ENCODE measurements around the gene NEK11.

Gene NEK11

DNA sequence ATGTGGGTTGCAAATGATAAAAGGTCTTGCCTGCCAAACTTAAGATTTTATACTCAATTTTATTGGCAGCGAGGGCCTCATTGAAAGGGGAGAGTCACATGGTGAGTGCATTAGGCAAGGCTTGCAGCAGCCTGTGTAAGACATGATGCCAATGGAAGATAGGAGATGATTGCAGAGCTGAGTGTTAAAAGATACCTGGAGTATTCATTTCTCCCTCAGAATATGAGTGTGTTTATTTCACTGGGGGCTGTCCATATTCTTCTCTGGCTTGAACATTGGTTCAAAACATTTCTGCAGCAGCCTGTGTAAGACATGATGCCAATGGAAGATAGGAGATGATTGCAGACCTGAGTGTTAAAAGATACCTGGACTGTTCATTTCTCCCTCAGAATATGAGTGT is 189.7 kb downstream of the NEK11 start:
- no peaks in the 10 kb centered on the region for H3K27me3 Mint-ChIP-seq
- no peak overlapping the region for H3K27ac Mint-ChIP-seq
- no peak overlapping the region for H3K4me3 Mint-ChIP-seq
- peaks cover 7% of the 10 kb centered on the region for H3K36me3 Mint-ChIP-seq
- no peaks in the 10 kb centered on the region for H3K9me3 Mint-ChIP-seq (ENCODE audit: low read depth)
- H3K4me1 Mint-ChIP-seq (ENCODE audit: low read depth), result no peaks in the 10 kb centered on the region

- H3K4me3 Mint-ChIP-seq, result no peak overlapping the region
- peaks cover 4% of the 10 kb centered on the region for H3K36me3 Mint-ChIP-seq
- no peaks in the 10 kb centered on the region for H3K27me3 Mint-ChIP-seq
- no peaks in the 10 kb centered on the region for H3K9me3 Mint-ChIP-seq (ENCODE audit: low read depth)
- H3K27ac Mint-ChIP-seq, result no peak overlapping the region
- no peaks in the 10 kb centered on the region for H3K4me1 Mint-ChIP-seq (ENCODE audit: low read depth)
These were observed 190.1 kb downstream of the NEK11 start for GRCh38 chr3:131216801-131217200.

DNA sequence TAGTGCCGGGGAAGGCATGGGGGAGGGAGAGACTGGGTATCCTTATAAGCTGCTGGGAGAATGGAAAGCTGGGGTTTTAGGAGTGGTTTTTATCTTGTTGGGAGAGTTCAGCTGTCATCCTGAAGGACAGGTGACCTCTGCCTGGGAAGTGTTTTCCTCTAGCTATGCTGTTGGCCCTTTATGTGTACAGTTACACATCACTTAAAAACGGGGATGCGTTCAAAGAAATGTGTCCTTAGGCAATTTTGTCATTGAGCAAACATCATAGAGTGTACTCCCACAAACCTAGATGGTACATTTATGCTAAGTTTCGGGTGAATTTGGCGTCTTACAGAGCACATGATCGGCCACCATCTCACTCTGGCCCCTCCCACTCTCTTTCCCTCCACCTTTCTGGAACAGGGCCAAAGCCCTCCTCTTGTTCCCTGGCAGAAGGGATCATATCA is 190.6 kb downstream of the NEK11 start:
- Mint-ChIP-seq H3K4me3 (no peak overlapping the region), H3K27me3 (no peaks in the 10 kb centered on the region), H3K27ac (no peak overlapping the region), H3K9me3 (ENCODE audit: low read depth) (no peaks in the 10 kb centered on the region), H3K4me1 (ENCODE audit: low read depth) (no peaks in the 10 kb centered on the region), H3K36me3 (peaks cover 4% of the 10 kb centered on the region)

DNA sequence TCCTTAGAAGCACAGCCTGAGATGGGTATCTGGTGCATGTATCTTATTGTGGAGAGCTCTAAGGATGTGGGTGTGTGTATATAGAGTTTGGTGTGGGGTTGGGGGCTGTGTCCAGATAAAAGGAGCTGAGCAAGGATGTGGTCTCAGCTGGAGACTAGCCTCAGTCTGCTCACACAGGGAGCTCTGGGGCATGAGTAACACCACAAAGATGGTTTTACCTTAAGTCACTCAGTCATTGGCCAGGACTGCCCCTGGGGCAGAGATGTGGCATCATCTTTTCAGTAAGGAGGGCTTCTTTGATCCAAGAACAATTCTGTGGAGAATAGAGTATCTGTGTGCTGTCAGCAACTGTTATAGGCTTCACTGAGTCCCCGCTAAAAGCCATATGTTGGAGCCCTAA is 191.5 kb downstream of the NEK11 start:
- H3K27me3 Mint-ChIP-seq, result no peaks in the 10 kb centered on the region

GRCh38 chr3:131221731-131222130 is 195.1 kb downstream of the NEK11 start:
- Mint-ChIP-seq H3K27ac (no peak overlapping the region), H3K27me3 (no peaks in the 10 kb centered on the region), H3K4me1 (ENCODE audit: low read depth) (peaks cover 3% of the 10 kb centered on the region), H3K9me3 (ENCODE audit: low read depth) (no peaks in the 10 kb centered on the region), H3K36me3 (no peaks in the 10 kb centered on the region), H3K4me3 (no peak overlapping the region)

More for the DNA sequence above, 191.5 kb downstream of the NEK11 start:
- Mint-ChIP-seq H3K36me3 (peaks cover 4% of the 10 kb centered on the region), H3K9me3 (ENCODE audit: low read depth) (no peaks in the 10 kb centered on the region), H3K4me3 (no peak overlapping the region), H3K27ac (no peak overlapping the region), H3K4me1 (ENCODE audit: low read depth) (no peaks in the 10 kb centered on the region)

- H3K4me3 Mint-ChIP-seq, result no peak overlapping the region
- H3K27me3 Mint-ChIP-seq, result no peaks in the 10 kb centered on the region
- peaks cover 3% of the 10 kb centered on the region for H3K4me1 Mint-ChIP-seq (ENCODE audit: low read depth)
- H3K27ac Mint-ChIP-seq, result no peak overlapping the region
- H3K36me3 Mint-ChIP-seq, result no peaks in the 10 kb centered on the region
- no peaks in the 10 kb centered on the region for H3K9me3 Mint-ChIP-seq (ENCODE audit: low read depth)
These were observed 195.9 kb downstream of the NEK11 start for GRCh38 chr3:131222599-131222998.

- no peak overlapping the region for H3K4me3 Mint-ChIP-seq
- no peaks in the 10 kb centered on the region for H3K9me3 Mint-ChIP-seq (ENCODE audit: low read depth)
- H3K36me3 Mint-ChIP-seq, result no peaks in the 10 kb centered on the region
- H3K27ac Mint-ChIP-seq, result no peak overlapping the region
- H3K4me1 Mint-ChIP-seq (ENCODE audit: low read depth), result peaks cover 3% of the 10 kb centered on the region
- H3K27me3 Mint-ChIP-seq, result no peaks in the 10 kb centered on the region
These were observed 197.0 kb downstream of the NEK11 start for GRCh38 chr3:131223373-131224289.

- H3K9me3 Mint-ChIP-seq (ENCODE audit: low read depth), result no peaks in the 10 kb centered on the region
- no peak overlapping the region for H3K4me3 Mint-ChIP-seq
- H3K27me3 Mint-ChIP-seq, result no peaks in the 10 kb centered on the region
- peaks cover 3% of the 10 kb centered on the region for H3K4me1 Mint-ChIP-seq (ENCODE audit: low read depth)
- no peak overlapping the region for H3K27ac Mint-ChIP-seq
- H3K36me3 Mint-ChIP-seq, result no peaks in the 10 kb centered on the region
These were observed 198.3 kb downstream of the NEK11 start for GRCh38 chr3:131224886-131225550.

GRCh38 chr3:131228522-131228921 is 201.8 kb downstream of the NEK11 start:
- no peaks in the 10 kb centered on the region for H3K36me3 Mint-ChIP-seq

GRCh38 chr3:131231710-131232389 is 205.2 kb downstream of the NEK11 start:
- Mint-ChIP-seq H3K9me3 (ENCODE audit: low read depth) (no peaks in the 10 kb centered on the region), H3K27ac (no peak overlapping the region), H3K4me1 (ENCODE audit: low read depth) (no peaks in the 10 kb centered on the region), H3K36me3 (no peaks in the 10 kb centered on the region), H3K27me3 (no peaks in the 10 kb centered on the region), H3K4me3 (no peak overlapping the region)

More at GRCh38 chr3:131228522-131228921, 201.8 kb downstream of the NEK11 start:
- H3K4me3 Mint-ChIP-seq, result no peak overlapping the region
- no peaks in the 10 kb centered on the region for H3K9me3 Mint-ChIP-seq (ENCODE audit: low read depth)
- no peak overlapping the region for H3K27ac Mint-ChIP-seq
- peaks cover 1% of the 10 kb centered on the region for H3K4me1 Mint-ChIP-seq (ENCODE audit: low read depth)
- H3K27me3 Mint-ChIP-seq, result no peaks in the 10 kb centered on the region

DNA sequence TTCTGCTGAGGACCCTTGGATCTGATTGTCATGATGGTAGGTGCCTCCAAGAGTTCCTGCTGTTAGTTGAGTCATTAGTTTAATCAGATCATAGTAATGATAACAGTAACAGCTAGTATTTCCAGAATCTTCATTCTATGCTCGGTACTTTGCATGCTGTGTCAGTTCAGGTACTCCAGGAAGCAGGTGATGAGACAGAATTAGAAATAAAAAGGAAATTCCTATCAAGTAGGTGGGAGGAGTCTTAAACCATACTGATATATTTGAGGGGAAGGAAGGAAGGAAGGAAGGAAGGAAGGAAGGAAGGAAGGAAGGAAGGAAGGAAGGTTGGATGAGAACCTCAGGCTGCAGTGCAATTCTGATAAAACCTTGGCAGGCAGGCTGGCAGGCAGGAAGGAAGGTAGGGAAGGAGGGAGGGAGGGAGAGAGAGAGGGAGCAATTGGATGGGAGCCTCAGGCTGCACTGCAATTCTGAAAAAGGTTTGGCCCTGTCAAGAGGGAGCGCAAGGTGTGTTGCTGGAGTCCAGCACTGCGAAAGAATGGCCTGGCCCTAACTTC is 206.1 kb downstream of the NEK11 start:
- Mint-ChIP-seq H3K27me3 (no peaks in the 10 kb centered on the region), H3K4me1 (ENCODE audit: low read depth) (no peaks in the 10 kb centered on the region), H3K9me3 (ENCODE audit: low read depth) (no peaks in the 10 kb centered on the region), H3K4me3 (no peak overlapping the region), H3K36me3 (peaks cover 2% of the 10 kb centered on the region), H3K27ac (no peak overlapping the region)

GRCh38 chr3:131233900-131234668 is 207.4 kb downstream of the NEK11 start:
- no peaks in the 10 kb centered on the region for H3K4me1 Mint-ChIP-seq (ENCODE audit: low read depth)
- peaks cover 4% of the 10 kb centered on the region for H3K36me3 Mint-ChIP-seq
- H3K4me3 Mint-ChIP-seq, result no peak overlapping the region
- no peaks in the 10 kb centered on the region for H3K27me3 Mint-ChIP-seq
- H3K27ac Mint-ChIP-seq, result no peak overlapping the region
- no peaks in the 10 kb centered on the region for H3K9me3 Mint-ChIP-seq (ENCODE audit: low read depth)

- H3K36me3 Mint-ChIP-seq, result peaks cover 4% of the 10 kb centered on the region
- H3K4me1 Mint-ChIP-seq (ENCODE audit: low read depth), result no peaks in the 10 kb centered on the region
- H3K4me3 Mint-ChIP-seq, result no peak overlapping the region
- no peaks in the 10 kb centered on the region for H3K9me3 Mint-ChIP-seq (ENCODE audit: low read depth)
- no peaks in the 10 kb centered on the region for H3K27me3 Mint-ChIP-seq
- no peak overlapping the region for H3K27ac Mint-ChIP-seq
These were observed 209.7 kb downstream of the NEK11 start for GRCh38 chr3:131236421-131236820.

GRCh38 chr3:131238496-131238895 is 211.8 kb downstream of the NEK11 start:
- Mint-ChIP-seq H3K27me3 (no peaks in the 10 kb centered on the region), H3K9me3 (ENCODE audit: low read depth) (no peaks in the 10 kb centered on the region), H3K4me1 (ENCODE audit: low read depth) (no peaks in the 10 kb centered on the region), H3K4me3 (no peak overlapping the region), H3K36me3 (peaks cover 4% of the 10 kb centered on the region), H3K27ac (no peak overlapping the region)

All from activated naive CD8-positive, alpha-beta T cell (primary cell).